Memory B cell (primary cell): ENCODE data around the gene CALM1.
A peak's percentile ranks its signal among the peaks of the same experiment; 100 is the strongest.
"Not testable (repeated sequence)": the region's sequence is repeated elsewhere in the genome, so short reads cannot be mapped to it uniquely, and the experiment has no call there.

Experiments used
- ATAC-seq: fragments of 150-1000 bp; cut with Tn5 transposase; 2 replicates; pipeline ENCODE4 v1.10.0; 2021; ENCODE audit warnings: low read depth, mild to moderate bottlenecking, moderate library complexity
- DNase-seq, 2 donors: peaks; one replicate each; pipeline ENCODE4 v3.0.0; 2022; ENCODE audit warnings: low spot score in 2 of 2
- H3K27ac Mint-ChIP-seq: one replicate; pipeline ENCODE4 v1.8.0; 2022; ENCODE audit warnings: mild to moderate bottlenecking, moderate library complexity, mixed read lengths
- H3K27me3 Mint-ChIP-seq: one replicate; pipeline ENCODE4 v1.8.0; 2022; ENCODE audit warnings: mixed read lengths
- H3K36me3 Mint-ChIP-seq: one replicate; pipeline ENCODE4 v1.8.0; 2022; ENCODE audit warnings: mild to moderate bottlenecking, mixed read lengths
- H3K4me1 Mint-ChIP-seq: one replicate; pipeline ENCODE4 v1.8.0; 2022; ENCODE audit warnings: mixed read lengths
- H3K4me3 Mint-ChIP-seq: one replicate; pipeline ENCODE4 v1.8.0; 2022; ENCODE audit warnings: mild to moderate bottlenecking, moderate library complexity, mixed read lengths
- H3K9me3 Mint-ChIP-seq: one replicate; pipeline ENCODE4 v1.8.0; 2022; ENCODE audit warnings: mixed read lengths

CALM1 gene

DNA sequence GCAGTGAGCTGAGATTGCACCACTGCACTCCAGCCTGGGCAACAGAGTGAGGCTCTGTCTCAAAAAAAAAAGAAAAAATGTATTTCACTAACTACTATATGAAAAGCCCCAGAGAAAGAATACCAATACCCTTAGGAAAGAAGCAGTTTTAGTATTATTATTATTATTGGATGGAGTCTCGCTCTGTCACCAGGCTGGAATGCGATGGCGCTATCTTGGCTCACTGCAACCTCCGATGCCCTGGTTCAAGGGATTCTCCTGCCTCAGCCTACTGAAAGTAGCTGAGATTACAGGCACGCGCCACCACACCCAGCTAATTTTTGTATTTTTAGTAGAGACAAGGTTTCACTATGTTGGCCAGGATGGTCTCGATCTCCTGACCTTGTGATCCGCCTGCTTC lies 2.0 kb upstream of the CALM1 start:
- DNase-seq, H3K27me3 Mint-ChIP-seq, H3K4me1 Mint-ChIP-seq, H3K27ac Mint-ChIP-seq, ATAC-seq, H3K9me3 Mint-ChIP-seq, H3K36me3 Mint-ChIP-seq, H3K4me3 Mint-ChIP-seq: not testable (repeated sequence)

DNA sequence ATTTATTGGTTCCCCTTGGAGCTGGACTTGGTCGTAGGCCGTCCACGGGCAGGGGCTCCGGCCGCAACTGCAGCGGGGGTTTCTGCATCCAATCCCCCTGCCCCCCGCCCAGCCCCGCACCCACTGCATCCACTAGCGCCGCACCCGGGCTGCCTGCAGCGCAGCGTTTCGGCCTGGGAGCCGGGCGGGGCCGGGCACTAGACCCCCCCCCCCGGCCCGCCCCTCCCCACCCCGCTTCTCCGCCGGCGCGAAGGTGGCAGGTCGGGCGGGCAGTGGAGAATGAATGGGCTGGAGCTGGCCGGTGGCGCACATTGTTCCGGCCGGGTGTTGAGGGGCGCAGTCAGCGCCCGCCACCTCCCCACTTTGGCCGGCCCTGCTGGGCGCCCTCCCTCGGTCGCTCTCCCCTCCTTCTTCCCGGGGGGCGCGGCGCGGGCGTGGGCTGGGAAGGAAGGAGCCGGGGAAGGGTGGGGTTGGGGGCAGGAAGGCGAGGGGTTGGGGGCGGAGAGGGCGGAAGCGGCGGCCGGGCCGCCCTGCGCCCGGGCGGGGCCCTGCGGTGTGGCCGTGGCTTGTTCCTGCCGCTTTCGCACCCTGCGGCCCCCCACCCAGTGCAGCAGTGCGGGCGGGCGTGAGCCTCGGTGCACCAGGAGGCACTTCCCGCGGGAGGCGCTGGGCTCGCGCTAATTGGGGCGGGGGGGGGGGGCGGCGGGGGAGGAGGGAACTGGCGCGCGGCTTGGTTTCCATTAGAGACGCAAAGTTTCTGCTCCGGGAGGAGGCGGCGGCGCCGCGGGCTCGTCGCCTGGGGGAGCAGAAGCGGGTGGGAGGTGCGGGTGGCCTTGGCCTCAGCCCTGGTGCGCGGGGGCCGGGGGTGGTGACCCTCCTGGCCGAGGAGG lies 841 bp downstream of the CALM1 start:
- no peaks in the 10 kb centered on the region for H3K27me3 Mint-ChIP-seq
- peak overlapping the region; percentile 99 for H3K27ac Mint-ChIP-seq
- peak overlapping the region; percentile 96 for H3K4me3 Mint-ChIP-seq
- H3K9me3 Mint-ChIP-seq = no peaks in the 10 kb centered on the region
- H3K36me3 Mint-ChIP-seq = peaks cover 15% of the 10 kb centered on the region
- peaks cover 20% of the 10 kb centered on the region for H3K4me1 Mint-ChIP-seq
- DNase-seq = peak in 1 of 2 donors; percentile 59
- peak; percentile 20 for ATAC-seq

DNA sequence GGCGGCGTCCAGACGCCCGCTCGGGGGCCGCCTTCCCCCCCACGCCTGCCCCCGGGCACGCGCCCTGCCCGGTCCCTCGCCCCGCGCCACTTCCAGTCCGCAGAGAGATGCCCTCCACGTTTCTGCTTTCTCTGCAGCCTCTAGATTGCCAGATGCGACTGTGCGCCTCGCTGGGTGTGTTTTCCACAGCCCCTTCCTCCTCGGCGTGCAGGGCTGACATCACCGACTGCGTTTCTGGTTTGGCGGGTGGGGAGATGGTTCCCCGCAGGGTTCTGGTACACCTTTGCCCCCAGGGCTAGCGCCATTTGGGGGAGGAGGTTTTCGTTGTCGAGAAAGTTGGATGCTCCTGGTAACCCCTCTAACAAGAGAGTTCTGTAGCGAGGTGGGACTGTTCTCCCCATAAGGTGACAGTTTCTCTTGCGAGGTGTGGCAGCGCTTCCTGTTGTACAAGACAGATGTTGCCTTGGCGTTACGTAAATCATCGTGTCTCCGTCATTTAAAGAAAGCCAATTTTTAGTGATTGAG lies 1.5 kb downstream of the CALM1 start:
- Mint-ChIP-seq H3K27ac (peak overlapping the region; percentile 99), H3K9me3 (no peaks in the 10 kb centered on the region), H3K4me1 (peaks cover 24% of the 10 kb centered on the region), H3K27me3 (no peaks in the 10 kb centered on the region), H3K36me3 (peaks cover 17% of the 10 kb centered on the region), H3K4me3 (peak overlapping the region; percentile 96)
- ATAC-seq (peak; percentile 38), DNase-seq (peak; percentile 70 to 74)

DNA sequence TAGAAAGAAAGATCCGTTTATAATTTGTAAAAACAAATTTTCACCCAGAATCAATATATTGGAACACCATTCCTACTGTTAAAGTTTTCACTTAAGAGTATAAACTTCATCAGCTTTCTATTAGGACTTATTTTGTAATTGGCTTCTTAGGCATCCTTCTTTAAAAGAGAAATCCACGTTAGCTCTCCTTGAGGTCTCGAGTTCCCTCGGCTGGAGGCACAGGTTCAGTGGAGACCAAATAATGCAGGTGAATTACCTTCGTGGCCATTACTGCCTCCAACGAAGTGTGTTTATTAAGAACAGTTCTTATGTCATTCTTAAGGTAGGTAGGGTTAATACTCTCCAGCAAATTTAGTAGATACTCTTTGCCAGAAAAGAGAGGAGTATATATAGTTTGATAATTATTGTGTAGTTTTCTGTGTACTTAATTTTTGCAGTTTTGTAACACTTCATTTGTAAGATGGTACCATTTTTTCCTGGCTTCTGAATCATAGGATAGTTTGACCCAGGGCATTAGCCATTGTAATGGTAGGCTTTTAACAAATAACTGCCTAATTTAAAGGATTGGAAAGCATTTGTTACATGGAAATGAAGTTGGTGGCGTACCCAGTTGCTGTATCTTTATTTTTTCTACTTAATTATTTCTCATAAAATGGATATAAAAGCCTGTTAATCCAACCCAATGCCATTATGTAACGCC lies 2.2 kb downstream of the CALM1 start:
- ATAC-seq (no peak), DNase-seq (no peak)
- Mint-ChIP-seq H3K4me1 (peaks cover 24% of the 10 kb centered on the region), H3K27me3 (no peaks in the 10 kb centered on the region), H3K36me3 (peaks cover 20% of the 10 kb centered on the region), H3K4me3 (peak overlapping the region; percentile 96), H3K27ac (peak overlapping the region; percentile 99), H3K9me3 (no peaks in the 10 kb centered on the region)

DNA sequence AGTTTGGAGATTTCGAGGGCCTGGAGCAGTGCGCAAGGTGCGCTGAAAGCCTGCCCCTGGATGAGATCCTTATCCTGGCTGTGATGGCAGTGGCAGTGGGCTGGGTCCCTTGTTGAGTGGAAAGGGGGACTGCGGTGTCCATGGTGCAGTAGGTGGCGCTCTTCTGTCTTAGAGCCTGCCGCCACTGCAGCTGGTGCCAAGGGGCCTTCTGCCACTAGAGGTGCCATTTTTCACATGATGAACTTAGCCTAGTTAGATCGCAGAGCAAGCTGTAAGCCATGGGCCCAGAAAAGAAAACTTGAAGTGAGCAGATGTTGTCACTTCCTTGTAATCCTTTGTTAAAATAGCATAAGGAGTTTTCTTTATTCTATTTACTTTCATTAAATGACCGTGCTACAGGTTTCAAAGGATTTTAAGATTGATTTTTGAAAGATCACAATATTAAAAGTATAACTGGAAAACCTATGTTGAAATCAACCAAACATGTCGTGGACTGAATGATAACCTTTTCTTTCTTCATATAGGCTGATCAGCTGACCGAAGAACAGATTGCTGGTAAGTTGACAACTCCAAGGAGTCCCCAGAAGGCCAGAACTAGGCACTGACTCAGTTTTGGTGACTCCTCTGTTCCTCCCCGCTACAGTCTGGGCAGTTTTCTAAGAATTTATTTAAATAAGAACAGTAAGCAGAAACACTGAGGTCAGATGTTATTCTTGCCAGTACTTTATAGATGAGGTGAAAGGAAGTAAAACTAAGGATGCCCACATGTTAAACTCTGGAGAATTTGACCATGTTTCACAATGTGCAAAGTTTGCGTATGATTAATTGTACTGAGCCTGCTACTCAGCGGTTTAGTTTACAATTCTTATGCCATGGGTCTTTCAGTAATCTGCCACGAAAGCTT lies 3.0 kb downstream of the CALM1 start:
- no peaks in the 10 kb centered on the region for H3K9me3 Mint-ChIP-seq
- DNase-seq = peak; percentile 78 to 83
- H3K4me3 Mint-ChIP-seq = peak overlapping the region; percentile 45
- H3K27me3 Mint-ChIP-seq = no peaks in the 10 kb centered on the region
- ATAC-seq = peak; percentile 51
- H3K27ac Mint-ChIP-seq = peak overlapping the region; percentile 99
- peaks cover 24% of the 10 kb centered on the region for H3K4me1 Mint-ChIP-seq
- H3K36me3 Mint-ChIP-seq = peaks cover 25% of the 10 kb centered on the region

DNA sequence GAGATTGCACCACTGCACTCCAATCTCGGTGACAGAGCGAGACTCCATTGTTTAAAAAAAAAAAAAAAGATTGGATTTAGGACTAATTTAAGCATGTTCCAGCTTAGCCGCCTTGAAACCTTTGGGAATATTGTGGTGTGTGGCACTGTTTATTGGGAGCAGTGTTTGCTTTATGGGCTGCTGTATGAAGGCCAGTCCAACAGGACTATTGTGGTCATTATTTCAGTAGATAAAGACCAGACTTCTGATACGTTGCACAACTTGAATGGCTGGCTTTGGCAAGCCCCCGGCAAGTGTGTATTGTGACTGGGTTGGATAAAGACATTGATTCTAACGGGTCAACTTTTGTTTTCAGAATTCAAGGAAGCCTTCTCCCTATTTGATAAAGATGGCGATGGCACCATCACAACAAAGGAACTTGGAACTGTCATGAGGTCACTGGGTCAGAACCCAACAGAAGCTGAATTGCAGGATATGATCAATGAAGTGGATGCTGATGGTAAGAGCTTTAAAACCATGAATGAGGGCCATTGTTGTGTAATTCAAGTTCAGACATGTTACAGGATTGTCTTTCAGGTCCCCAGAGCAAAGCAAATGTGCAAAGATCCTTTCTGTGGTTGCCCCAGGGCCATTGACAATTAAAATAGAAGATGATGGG lies 4.2 kb downstream of the CALM1 start:
- Mint-ChIP-seq H3K36me3 (peaks cover 32% of the 10 kb centered on the region), H3K4me1 (peaks cover 24% of the 10 kb centered on the region), H3K27ac (peak overlapping the region; percentile 99), H3K27me3 (no peaks in the 10 kb centered on the region), H3K9me3 (no peaks in the 10 kb centered on the region), H3K4me3 (no peak overlapping the region)
- ATAC-seq (no peak), DNase-seq (no peak)

DNA sequence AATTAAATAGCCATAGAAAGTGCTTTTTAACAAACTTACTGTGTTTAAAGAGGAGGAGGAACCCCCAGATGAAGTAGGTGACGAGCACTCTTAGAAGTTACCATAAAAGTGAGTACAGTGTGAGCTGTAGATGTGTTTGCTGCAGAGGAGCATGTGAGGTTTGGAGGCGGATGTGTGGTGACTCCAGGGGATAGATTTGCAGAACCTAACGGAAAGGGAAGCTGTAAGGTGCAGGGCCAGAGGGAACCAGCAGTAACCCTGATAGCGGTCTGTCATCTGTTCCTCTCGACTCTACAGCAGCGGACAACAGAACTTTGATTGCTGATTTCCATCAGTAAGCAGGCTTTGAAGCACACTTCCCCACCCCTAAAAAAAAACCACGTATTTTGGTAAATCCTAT lies 5.2 kb downstream of the CALM1 start:
- Mint-ChIP-seq H3K27ac (peak overlapping the region; percentile 11), H3K9me3 (no peaks in the 10 kb centered on the region), H3K36me3 (peaks cover 35% of the 10 kb centered on the region), H3K27me3 (no peaks in the 10 kb centered on the region), H3K4me3 (no peak overlapping the region), H3K4me1 (peaks cover 24% of the 10 kb centered on the region)
- ATAC-seq (no peak), DNase-seq (no peak)

DNA sequence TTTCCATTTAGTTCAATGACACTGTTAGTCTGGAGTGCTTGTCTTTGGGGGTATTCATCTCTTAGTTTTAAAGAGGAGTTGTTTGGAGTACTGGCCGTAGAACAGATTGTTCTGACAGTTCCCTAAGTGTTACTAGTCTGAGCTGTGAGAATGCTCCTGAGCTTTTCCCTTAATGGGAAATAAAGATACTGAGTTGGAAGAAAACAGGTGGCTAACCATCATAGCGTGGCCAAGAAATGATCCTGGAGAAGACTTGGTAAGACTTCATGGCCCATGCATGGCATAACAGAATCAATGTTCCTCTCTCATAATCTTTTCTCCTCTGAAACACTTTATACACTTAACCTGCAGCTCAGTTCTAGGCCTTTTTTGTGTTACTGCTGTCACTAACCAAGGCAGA lies 6.2 kb downstream of the CALM1 start:
- no peaks in the 10 kb centered on the region for H3K9me3 Mint-ChIP-seq
- peaks cover 35% of the 10 kb centered on the region for H3K36me3 Mint-ChIP-seq
- ATAC-seq (no peak), DNase-seq (no peak)
- H3K27me3 Mint-ChIP-seq = no peaks in the 10 kb centered on the region
- no peak overlapping the region for H3K4me3 Mint-ChIP-seq
- H3K27ac Mint-ChIP-seq = peak overlapping the region; percentile 50
- H3K4me1 Mint-ChIP-seq = peaks cover 24% of the 10 kb centered on the region

DNA sequence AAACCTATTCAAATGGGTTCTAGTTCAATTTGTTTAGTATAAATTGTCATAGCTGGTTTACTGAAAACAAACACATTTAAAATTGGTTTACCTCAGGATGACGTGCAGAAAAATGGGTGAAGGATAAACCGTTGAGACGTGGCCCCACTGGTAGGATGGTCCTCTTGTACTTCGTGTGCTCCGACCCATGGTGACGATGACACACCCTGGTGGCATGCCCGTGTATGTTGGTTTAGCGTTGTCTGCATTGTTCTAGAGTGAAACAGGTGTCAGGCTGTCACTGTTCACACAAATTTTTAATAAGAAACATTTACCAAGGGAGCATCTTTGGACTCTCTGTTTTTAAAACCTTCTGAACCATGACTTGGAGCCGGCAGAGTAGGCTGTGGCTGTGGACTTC lies 8.3 kb downstream of the CALM1 start:
- no peak overlapping the region for H3K4me3 Mint-ChIP-seq
- peaks cover 14% of the 10 kb centered on the region for H3K4me1 Mint-ChIP-seq
- DNase-seq (no peak), ATAC-seq (no peak)
- H3K36me3 Mint-ChIP-seq = peaks cover 33% of the 10 kb centered on the region
- H3K9me3 Mint-ChIP-seq = no peaks in the 10 kb centered on the region
- H3K27me3 Mint-ChIP-seq = no peaks in the 10 kb centered on the region
- H3K27ac Mint-ChIP-seq = no peak overlapping the region

DNA sequence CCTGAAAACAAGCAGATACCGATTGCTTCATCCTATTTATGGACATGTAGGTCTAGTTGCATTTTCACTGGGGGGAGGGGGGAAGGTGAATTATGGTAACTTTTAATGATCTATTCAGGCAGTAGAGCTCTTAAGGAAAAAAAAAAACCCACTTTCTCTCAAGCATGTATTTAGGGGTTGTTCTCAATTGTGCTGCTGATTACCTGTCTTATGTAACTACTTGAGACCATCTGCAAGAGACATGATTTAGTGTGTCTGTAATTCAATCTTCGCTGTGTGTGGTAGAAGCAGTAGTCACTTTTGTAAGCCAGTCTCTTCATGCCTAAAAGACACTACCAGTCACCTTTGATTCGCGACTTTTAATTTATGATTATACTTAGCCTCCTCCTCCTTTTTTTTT lies 8.9 kb downstream of the CALM1 start:
- peaks cover 14% of the 10 kb centered on the region for H3K4me1 Mint-ChIP-seq

DNA sequence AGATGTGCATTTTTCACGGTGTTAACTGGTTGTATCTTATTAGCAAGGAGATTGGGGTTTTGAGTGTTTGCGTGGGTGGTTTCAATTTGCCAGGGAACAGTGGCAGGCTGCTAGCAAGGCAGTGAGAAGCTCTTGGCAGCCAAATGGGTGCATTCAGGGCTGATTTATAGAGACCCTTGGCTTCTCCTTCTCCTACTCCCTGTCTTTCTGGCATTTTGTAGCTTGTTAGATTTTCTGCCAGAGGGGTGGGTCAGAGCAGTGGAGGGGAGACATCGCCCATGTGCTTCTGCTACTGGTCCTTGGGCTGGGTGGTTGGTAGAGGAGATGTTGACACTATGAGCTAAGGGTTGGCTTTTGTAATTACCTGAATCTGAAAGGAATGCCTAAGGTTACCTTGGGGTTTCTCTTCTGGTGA lies 9.6 kb downstream of the CALM1 start:
- Mint-ChIP-seq H3K4me1 (peaks cover 11% of the 10 kb centered on the region), H3K27ac (peak overlapping the region; percentile 6), H3K4me3 (no peak overlapping the region), H3K27me3 (no peaks in the 10 kb centered on the region), H3K9me3 (no peaks in the 10 kb centered on the region), H3K36me3 (peaks cover 29% of the 10 kb centered on the region)
- ATAC-seq (no peak), DNase-seq (no peak)

More for the DNA sequence above, 8.9 kb downstream of the CALM1 start:
- peaks cover 33% of the 10 kb centered on the region for H3K36me3 Mint-ChIP-seq
- peak overlapping the region; percentile 6 for H3K27ac Mint-ChIP-seq
- no peaks in the 10 kb centered on the region for H3K9me3 Mint-ChIP-seq
- no peak overlapping the region for H3K4me3 Mint-ChIP-seq
- DNase-seq (no peak), ATAC-seq (no peak)
- H3K27me3 Mint-ChIP-seq = no peaks in the 10 kb centered on the region

DNA sequence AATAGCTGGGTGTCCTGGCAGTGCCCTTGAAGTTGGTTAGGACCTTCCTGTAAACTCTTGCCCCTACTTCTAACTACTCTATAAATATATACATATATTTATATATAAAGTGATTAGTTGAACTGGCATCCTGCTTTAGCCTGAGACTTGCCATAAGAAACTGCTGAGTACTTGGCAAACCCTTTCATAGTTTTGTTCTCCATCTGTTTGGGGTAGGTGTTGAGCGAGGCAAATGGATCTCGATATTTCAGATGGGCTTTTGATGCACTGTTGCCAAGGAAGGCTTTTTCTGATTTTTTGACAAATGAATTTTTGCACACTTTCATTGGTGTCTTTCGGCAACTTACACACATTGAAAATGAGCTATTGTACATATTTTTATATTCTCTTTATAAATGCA lies 10.4 kb downstream of the CALM1 start:
- ATAC-seq = no peak
- DNase-seq = no peak
- H3K36me3 Mint-ChIP-seq = peaks cover 24% of the 10 kb centered on the region
- H3K4me1 Mint-ChIP-seq = peaks cover 8% of the 10 kb centered on the region
- no peaks in the 10 kb centered on the region for H3K9me3 Mint-ChIP-seq
- no peak overlapping the region for H3K27ac Mint-ChIP-seq
- H3K4me3 Mint-ChIP-seq = no peak overlapping the region
- H3K27me3 Mint-ChIP-seq = no peaks in the 10 kb centered on the region

DNA sequence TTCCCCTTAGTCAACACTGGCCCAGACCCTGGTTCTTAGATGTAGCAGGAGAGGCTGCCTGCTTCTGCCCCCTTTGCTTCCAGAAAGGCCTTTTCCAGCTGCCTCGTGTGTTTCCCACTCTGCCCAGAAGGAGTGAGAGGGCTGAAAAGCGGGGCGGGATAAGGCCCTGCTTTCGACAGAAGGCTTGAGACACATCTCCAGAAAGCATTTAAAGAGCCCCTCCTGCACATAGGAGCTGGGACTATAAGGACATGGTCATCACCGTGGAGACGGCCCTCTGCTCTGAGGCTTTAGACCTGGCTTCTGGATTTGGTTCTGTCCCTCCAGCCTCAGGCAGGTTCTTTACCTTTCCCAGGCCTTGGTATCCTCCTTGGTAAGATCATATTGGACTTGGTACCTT lies 11.9 kb downstream of the CALM1 start:
- Mint-ChIP-seq H3K36me3 (peaks cover 16% of the 10 kb centered on the region), H3K4me1 (no peaks in the 10 kb centered on the region), H3K27ac (peak overlapping the region; percentile 58), H3K27me3 (no peaks in the 10 kb centered on the region), H3K4me3 (no peak overlapping the region), H3K9me3 (no peaks in the 10 kb centered on the region)
- no peak for DNase-seq
- ATAC-seq = no peak
